GM23338 (cell line): ENCODE results near the gene MDN1. TPM values are rescaled to one million over a fixed set of nuclear protein-coding genes. Genes with fewer than 3 reads are reported as not detected.

ENCODE experiments used
- ATAC-seq: fragments of 200-7000 bp; cut with Tn5 transposase; 3 replicates; pipeline ENCODE4 v1.9.1; 2020
- DNase-seq: peaks from one replicate; pipeline ENCODE4 v3.0.0-alpha.2; 2015; ENCODE audit warnings: low spot score
- H2AFZ ChIP-seq: fragments of 200-600 bp; sonication (generic); 2 replicates; pipeline ENCODE4 v1.8.0; 2016; ENCODE audit warnings: antibody characterized with exemption, mild to moderate bottlenecking, moderate library complexity
- H3F3A ChIP-seq: fragments of 200-600 bp; sonication (generic); replicated peaks from 2 replicates; pipeline ENCODE4 v1.8.0; 2017; ENCODE audit warnings: antibody characterized with exemption, mixed run types, low read depth
- H3K27ac ChIP-seq: fragments of 200-600 bp; sonication (generic); 2 replicates; pipeline ENCODE4 v1.6.1; 2016; ENCODE audit warnings: low read depth
- H3K27me3 ChIP-seq: fragments of 200-600 bp; sonication (generic); 2 replicates; pipeline ENCODE4 v1.8.0; 2016; ENCODE audit warnings: mild to moderate bottlenecking, mixed run types, moderate library complexity; ENCODE audit not compliant: insufficient read depth
- H3K36me3 ChIP-seq: fragments of 200-600 bp; sonication (generic); 2 replicates; pipeline ENCODE4 v1.8.0; 2016; ENCODE audit warnings: mild to moderate bottlenecking; ENCODE audit not compliant: insufficient read depth
- H3K4me1 ChIP-seq: fragments of 200-600 bp; sonication (generic); 2 replicates; pipeline ENCODE4 v1.8.0; 2016; ENCODE audit warnings: mild to moderate bottlenecking, moderate library complexity; ENCODE audit not compliant: insufficient read depth
- H3K4me2 ChIP-seq: fragments of 200-600 bp; sonication (generic); 2 replicates; pipeline ENCODE4 v1.7.1; 2017; ENCODE audit warnings: mixed run types
- H3K4me3 ChIP-seq: fragments of 200-600 bp; sonication (generic); 2 replicates; pipeline ENCODE4 v1.6.1; 2016; ENCODE audit warnings: mixed run types
- H3K79me2 ChIP-seq: fragments of 200-600 bp; sonication (generic); replicated peaks from 2 replicates; pipeline ENCODE4 v1.8.0; 2017; ENCODE audit warnings: mild to moderate bottlenecking; ENCODE audit not compliant: insufficient read depth
- H3K9me2 ChIP-seq: fragments of 200-600 bp; sonication (generic); 2 replicates; pipeline ENCODE4 v1.8.0; 2017; ENCODE audit not compliant: insufficient read depth
- H4K20me1 ChIP-seq: fragments of 200-600 bp; sonication (generic); replicated peaks from 2 replicates; pipeline ENCODE4 v1.8.0; 2017; ENCODE audit warnings: mild to moderate bottlenecking; ENCODE audit not compliant: insufficient read depth
- H3K27ac Mint-ChIP-seq: 2 replicates; pipeline ENCODE4 v1.8.0; 2020; ENCODE audit warnings: inconsistent platforms, mild to moderate bottlenecking, moderate library complexity, mixed read lengths
- H3K27me3 Mint-ChIP-seq: 3 replicates; pipeline ENCODE4 v1.8.0; 2022; ENCODE audit warnings: low read depth, mild to moderate bottlenecking, moderate library complexity, mixed read lengths, inconsistent platforms; ENCODE audit not compliant: insufficient read depth, poor library complexity
- H3K36me3 Mint-ChIP-seq: 3 replicates; pipeline ENCODE4 v1.8.0; 2021; ENCODE audit warnings: low read depth, mild to moderate bottlenecking, inconsistent platforms, moderate library complexity, mixed read lengths
- H3K4me1 Mint-ChIP-seq: 3 replicates; pipeline ENCODE4 v1.8.0; 2020; ENCODE audit warnings: mild to moderate bottlenecking, inconsistent platforms, mixed read lengths
- H3K4me3 Mint-ChIP-seq: 3 replicates; pipeline ENCODE4 v1.8.0; 2021; ENCODE audit warnings: moderate library complexity, mild to moderate bottlenecking, inconsistent platforms, mixed read lengths
- H3K9me3 Mint-ChIP-seq: 3 replicates; pipeline ENCODE4 v1.8.0; 2020; ENCODE audit warnings: moderate library complexity, mild to moderate bottlenecking, inconsistent platforms, mixed read lengths
- CREB1 ChIP-seq: fragments of 250-450 bp; sonication (Bioruptor Pico); IDR thresholded peaks from 2 replicates; pipeline ENCODE4 v1.5.0; 2020; ENCODE audit warnings: low read depth, mild to moderate bottlenecking, moderate library complexity
- EZH2 ChIP-seq: fragments of 200-600 bp; sonication (generic); IDR thresholded peaks from one replicate; pipeline ENCODE4 v1.8.0; 2017; ENCODE audit warnings: antibody characterized with exemption, mild to moderate bottlenecking, low read depth; ENCODE audit not compliant: unreplicated experiment
- EZH2phosphoT487 ChIP-seq: fragments of 200-600 bp; sonication (generic); IDR thresholded peaks from one replicate; pipeline ENCODE4 v1.8.1; 2018; ENCODE audit warnings: antibody characterized with exemption; ENCODE audit not compliant: unreplicated experiment
- NANOG ChIP-seq: IDR thresholded peaks from 2 replicates; pipeline ENCODE4 v1.6.1; 2016; ENCODE audit warnings: antibody characterized with exemption, borderline replicate concordance
- POLR2AphosphoS5 ChIP-seq: IDR thresholded peaks from 2 replicates; pipeline ENCODE4 v1.6.1; 2016; ENCODE audit warnings: antibody characterized with exemption, low read depth
- REST ChIP-seq: IDR thresholded peaks from one replicate; pipeline ENCODE4 v1.6.1; 2018; ENCODE audit warnings: antibody characterized with exemption; ENCODE audit not compliant: unreplicated experiment
- ZNF114 ChIP-seq: fragments of 250-450 bp; sonication (Bioruptor Pico); IDR thresholded peaks from 2 replicates; pipeline ENCODE4 v1.5.0; 2020; ENCODE audit warnings: mild to moderate bottlenecking, moderate library complexity
- ZNF331 ChIP-seq: fragments of 250-450 bp; sonication (Bioruptor Pico); IDR thresholded peaks from 2 replicates; pipeline ENCODE4 v1.5.0; 2020; ENCODE audit warnings: low read depth, mild to moderate bottlenecking, moderate library complexity
- ZNF462 ChIP-seq: fragments of 250-450 bp; sonication (Bioruptor Pico); IDR thresholded peaks from 2 replicates; pipeline ENCODE4 v1.5.0; 2020; ENCODE audit warnings: mild to moderate bottlenecking, moderate library complexity
- polyA plus RNA-seq: library from polyadenylated mRNA; unstranded; fragments of >200 nt; fragmentation: Nextera tagmentation; extraction: Ambion mirVana; gene quantifications from 2 replicates; pipeline ENCODE4 v1.2.1, GENCODE V29; 2016
- total RNA-seq: library from RNA; depleted of rRNA; stranded (reverse); fragments of >200 nt; shearing (Covaris generic); gene quantifications from 2 replicates; pipeline ENCODE4 v1.2.3, GENCODE V29; 2014
- TF ChIP-seq, protein P1 (sequence below): IDR thresholded peaks from 2 replicates; pipeline ENCODE4 v1.6.1; 2016; ENCODE audit warnings: antibody characterized with exemption

The MDN1 gene
- total and polyA plus RNA-seq, 2 experiments from 2014 or later: 165 to 217 TPM

- ATAC-seq: no peak
- Mint-ChIP-seq H3K36me3 (peaks cover 83% of the 10 kb centered on the region), H3K27ac (peak overlapping the region; percentile 58; the same call in 1 of the 2 replicates)
These were observed 50.0 kb downstream of the MDN1 start for GRCh38 chr6:89769572-89769971.

More at GRCh38 chr6:89769572-89769971, 50.0 kb downstream of the MDN1 start:
- Histone ChIP-seq H3K79me2 (peaks cover 36% of the 10 kb centered on the region), H3K4me1 (no peaks in the 10 kb centered on the region), H3K36me3 (peaks cover 86% of the 10 kb centered on the region), H3K27me3 (no peaks in the 10 kb centered on the region), H3F3A (peaks cover 5% of the 10 kb centered on the region), H3K4me2 (no peak overlapping the region), H3K9me2 (no peaks in the 10 kb centered on the region), H3K27ac (0 out of 2 replicates have a peak overlapping the region, but pooled peaks have one; percentile 11), H2AFZ (no peak overlapping the region), H4K20me1 (peaks cover 10% of the 10 kb centered on the region; the same call in 1 of the 2 replicates), H3K4me3 (no peak overlapping the region)
- H3K4me3 Mint-ChIP-seq: no peak overlapping the region
- H3K4me1 Mint-ChIP-seq: no peaks in the 10 kb centered on the region
- TF ChIP-seq, protein P1, sequence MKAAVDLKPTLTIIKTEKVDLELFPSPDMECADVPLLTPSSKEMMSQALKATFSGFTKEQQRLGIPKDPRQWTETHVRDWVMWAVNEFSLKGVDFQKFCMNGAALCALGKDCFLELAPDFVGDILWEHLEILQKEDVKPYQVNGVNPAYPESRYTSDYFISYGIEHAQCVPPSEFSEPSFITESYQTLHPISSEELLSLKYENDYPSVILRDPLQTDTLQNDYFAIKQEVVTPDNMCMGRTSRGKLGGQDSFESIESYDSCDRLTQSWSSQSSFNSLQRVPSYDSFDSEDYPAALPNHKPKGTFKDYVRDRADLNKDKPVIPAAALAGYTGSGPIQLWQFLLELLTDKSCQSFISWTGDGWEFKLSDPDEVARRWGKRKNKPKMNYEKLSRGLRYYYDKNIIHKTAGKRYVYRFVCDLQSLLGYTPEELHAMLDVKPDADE: no peak
- no peak for TF ChIP-seq ZNF331 (CRISPR knock-in tag)
- no peak for TF ChIP-seq POLR2AphosphoS5
- TF ChIP-seq ZNF114 (CRISPR knock-in tag): no peak
- no peak for TF ChIP-seq EZH2
- no peak for TF ChIP-seq NANOG
- TF ChIP-seq EZH2phosphoT487: no peak
- no peak for TF ChIP-seq ZNF462
- TF ChIP-seq REST: no peak
- no peak for TF ChIP-seq CREB1
- DNase-seq: no peak
- no peaks in the 10 kb centered on the region for H3K27me3 Mint-ChIP-seq
- H3K9me3 Mint-ChIP-seq: no peaks in the 10 kb centered on the region
